OCI-LY3 (cell line): ENCODE data around the gene TMEM218.

Source experiments
- EZH2phosphoT487 ChIP-seq: fragments of 200-600 bp; shearing (Covaris generic); IDR thresholded peaks from 2 replicates; pipeline ENCODE4 v1.6.1; 2018; ENCODE audit warnings: antibody characterized with exemption, mixed run types, low read depth
- TF ChIP-seq, protein P1 (sequence below): fragments of 200-600, 300-600 bp; sonication (generic); IDR thresholded peaks from 2 replicates; pipeline ENCODE4 v1.5.1; 2014; ENCODE audit warnings: antibody characterized with exemption, low read length, low read depth

DNA sequence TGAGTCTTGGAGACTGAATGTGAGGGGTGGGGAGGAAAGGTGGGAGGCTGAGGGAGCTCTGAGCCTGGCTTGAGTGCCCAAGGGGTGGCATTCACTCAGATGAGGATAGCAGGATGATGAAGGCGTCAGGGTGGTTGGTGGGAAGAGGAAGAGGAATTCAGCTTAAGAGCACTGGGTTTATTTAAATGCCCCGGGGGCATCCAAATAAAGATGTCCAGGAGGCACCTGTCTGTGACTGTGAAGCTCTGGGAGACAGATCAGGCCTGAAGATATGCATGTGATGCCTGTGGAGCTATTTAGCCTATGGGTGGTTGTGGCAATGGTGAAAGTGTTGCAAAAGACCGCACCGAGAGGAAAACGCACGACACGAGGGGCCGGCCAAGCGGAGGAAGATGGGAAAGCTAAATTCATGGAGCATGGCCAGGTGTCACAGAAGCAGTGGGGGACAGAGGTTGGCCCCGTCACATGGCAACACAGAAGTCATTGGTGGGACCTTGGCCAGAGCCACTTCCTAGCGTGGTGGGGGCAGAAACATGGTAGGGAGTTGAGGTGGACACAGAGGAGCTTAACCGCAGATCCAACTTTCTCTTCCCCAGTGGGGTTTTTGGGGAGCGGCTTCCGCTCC lies 32.8 kb downstream of the TMEM218 start:
- TF ChIP-seq, protein P1, sequence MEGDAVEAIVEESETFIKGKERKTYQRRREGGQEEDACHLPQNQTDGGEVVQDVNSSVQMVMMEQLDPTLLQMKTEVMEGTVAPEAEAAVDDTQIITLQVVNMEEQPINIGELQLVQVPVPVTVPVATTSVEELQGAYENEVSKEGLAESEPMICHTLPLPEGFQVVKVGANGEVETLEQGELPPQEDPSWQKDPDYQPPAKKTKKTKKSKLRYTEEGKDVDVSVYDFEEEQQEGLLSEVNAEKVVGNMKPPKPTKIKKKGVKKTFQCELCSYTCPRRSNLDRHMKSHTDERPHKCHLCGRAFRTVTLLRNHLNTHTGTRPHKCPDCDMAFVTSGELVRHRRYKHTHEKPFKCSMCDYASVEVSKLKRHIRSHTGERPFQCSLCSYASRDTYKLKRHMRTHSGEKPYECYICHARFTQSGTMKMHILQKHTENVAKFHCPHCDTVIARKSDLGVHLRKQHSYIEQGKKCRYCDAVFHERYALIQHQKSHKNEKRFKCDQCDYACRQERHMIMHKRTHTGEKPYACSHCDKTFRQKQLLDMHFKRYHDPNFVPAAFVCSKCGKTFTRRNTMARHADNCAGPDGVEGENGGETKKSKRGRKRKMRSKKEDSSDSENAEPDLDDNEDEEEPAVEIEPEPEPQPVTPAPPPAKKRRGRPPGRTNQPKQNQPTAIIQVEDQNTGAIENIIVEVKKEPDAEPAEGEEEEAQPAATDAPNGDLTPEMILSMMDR, result no peak
- TF ChIP-seq EZH2phosphoT487, result no peak
